Neuronal stem cell (in vitro differentiated cells): ENCODE data around the gene MAP3K20.

ENCODE experiments used
- DNase-seq: peaks from one replicate; pipeline ENCODE4 v3.0.0-alpha.2; 2013; ENCODE audit warnings: low spot score
- H2AFZ ChIP-seq: one replicate; pipeline ENCODE4 v1.6.1; 2013; ENCODE audit warnings: mild to moderate bottlenecking, low read length, inconsistent platforms
- H2AK5ac ChIP-seq: 2 replicates; pipeline ENCODE4 v1.6.1; 2013; ENCODE audit warnings: low read depth, mild to moderate bottlenecking, inconsistent platforms, low read length, moderate library complexity, mixed read lengths
- H2BK120ac ChIP-seq: 2 replicates; pipeline ENCODE4 v1.6.1; 2013; ENCODE audit warnings: low read depth, mild to moderate bottlenecking, inconsistent platforms, low read length, moderate library complexity, mixed read lengths
- H2BK12ac ChIP-seq: one replicate; pipeline ENCODE4 v1.6.1; 2013; ENCODE audit warnings: low read length, inconsistent platforms
- H2BK15ac ChIP-seq: 2 replicates; pipeline ENCODE4 v1.6.1; 2013; ENCODE audit warnings: mild to moderate bottlenecking, low read length, inconsistent platforms, mixed read lengths
- H2BK5ac ChIP-seq: one replicate; pipeline ENCODE4 v1.6.1; 2013; ENCODE audit warnings: inconsistent platforms, mild to moderate bottlenecking, low read length, moderate library complexity
- H3K14ac ChIP-seq: one replicate; pipeline ENCODE4 v1.6.1; 2013; ENCODE audit warnings: low read length, inconsistent platforms
- H3K18ac ChIP-seq: 2 replicates; pipeline ENCODE4 v1.6.1; 2013; ENCODE audit warnings: low read length, inconsistent platforms
- H3K23ac ChIP-seq: 2 replicates; pipeline ENCODE4 v1.6.1; 2013; ENCODE audit warnings: low read depth, mild to moderate bottlenecking, mixed read lengths, low read length, inconsistent platforms; ENCODE audit not compliant: poor library complexity
- H3K27ac ChIP-seq: replicated peaks from 3 replicates; pipeline ENCODE4 v1.5.1; 2013; ENCODE audit warnings: low read length, inconsistent platforms
- H3K27me3 ChIP-seq, 3 experiments: 2 replicates each; pipeline ENCODE4 v1.6.1; 2013; ENCODE audit warnings: low read length in 3 of 3, mild to moderate bottlenecking in 2 of 3, inconsistent platforms in 1 of 3, low read depth in 1 of 3, mixed read lengths in 1 of 3, moderate library complexity in 1 of 3; ENCODE audit not compliant: control insufficient read depth in 3 of 3, insufficient read depth in 3 of 3
- H3K36me3 ChIP-seq, 2 donors: replicated peaks in 1 of 2; 2 replicates each; pipeline ENCODE4 v1.6.1; 2013; ENCODE audit warnings: low read length in 2 of 2; ENCODE audit not compliant: control insufficient read depth in 2 of 2, insufficient read depth in 2 of 2
- H3K4ac ChIP-seq: 2 replicates; pipeline ENCODE4 v1.6.1; 2013; ENCODE audit warnings: inconsistent platforms, mild to moderate bottlenecking, low read length, moderate library complexity
- H3K4me1 ChIP-seq, 2 donors: 1 replicate in 1 of 2; 2 replicates in 1 of 2; pipeline ENCODE4 v1.6.1; 2013; ENCODE audit warnings: low read length in 2 of 2, low read depth in 1 of 2; ENCODE audit not compliant: control insufficient read depth in 2 of 2, insufficient read depth in 1 of 2
- H3K4me2 ChIP-seq: one replicate; pipeline ENCODE4 v1.6.1; 2013; ENCODE audit warnings: mild to moderate bottlenecking, low read length, inconsistent platforms; ENCODE audit not compliant: insufficient read depth, poor library complexity, severe bottlenecking
- H3K4me3 ChIP-seq, 2 donors: 2 replicates each; pipeline ENCODE4 v1.5.1; 2013; ENCODE audit warnings: low read length in 2 of 2, mild to moderate bottlenecking in 2 of 2, inconsistent platforms in 1 of 2, moderate library complexity in 1 of 2
- H3K79me1 ChIP-seq: one replicate; pipeline ENCODE4 v1.6.1; 2013; ENCODE audit warnings: low read depth, mild to moderate bottlenecking, inconsistent platforms, low read length, moderate library complexity
- H3K9ac ChIP-seq: one replicate; pipeline ENCODE4 v1.6.1; 2013; ENCODE audit warnings: mild to moderate bottlenecking, low read depth, low read length, inconsistent platforms; ENCODE audit not compliant: poor library complexity
- H3K9me3 ChIP-seq, 2 donors: replicated peaks in 1 of 2; 2 replicates each; pipeline versions ENCODE3 to v1.6.1; 2013; ENCODE audit warnings: low read length in 2 of 2, mild to moderate bottlenecking in 2 of 2, inconsistent platforms in 1 of 2, low read depth in 1 of 2, mixed read lengths in 1 of 2, moderate library complexity in 1 of 2; ENCODE audit not compliant: control insufficient read depth in 2 of 2, insufficient read depth in 1 of 2
- H4K8ac ChIP-seq: one replicate; pipeline ENCODE4 v1.6.1; 2013; ENCODE audit warnings: low read depth, mild to moderate bottlenecking, inconsistent platforms, low read length, moderate library complexity
- H4K91ac ChIP-seq: one replicate; pipeline ENCODE4 v1.6.1; 2013; ENCODE audit warnings: low read length, low read depth, mild to moderate bottlenecking, inconsistent platforms; ENCODE audit not compliant: poor library complexity
- WGBS, 2 donors: extraction: QIAGEN DNeasy Blood & Tissue Kit; methylation state at CpG; one replicate each; pipeline ENCODE4 v1.1.7; 2013; ENCODE audit warnings: missing lambda C conversion rate in 2 of 2, mixed read lengths in 1 of 2; ENCODE audit not compliant: insufficient read length in 2 of 2, insufficient replicate concordance in 1 of 2; ENCODE audit errors: extremely low coverage in 2 of 2; 5-methylcytosine and 5-hydroxymethylcytosine counted together

MAP3K20 gene

DNA sequence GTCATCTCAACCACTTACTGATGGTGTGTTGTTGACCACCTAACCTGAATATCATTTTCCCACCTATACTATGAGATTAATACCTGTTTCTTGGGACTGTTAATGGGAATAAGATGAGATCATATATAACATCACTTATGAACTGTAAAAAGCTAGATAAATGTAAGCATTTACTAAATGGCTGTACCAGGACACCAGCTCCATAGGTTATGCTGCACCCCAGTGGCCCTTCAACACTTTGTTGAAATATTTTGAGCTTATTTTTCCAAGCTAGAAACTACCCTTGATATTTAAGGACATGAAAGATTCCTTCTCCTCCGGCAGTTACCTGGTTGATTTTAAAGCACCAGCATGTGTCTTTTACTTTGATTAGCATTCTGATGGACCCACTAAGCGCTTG is 141.0 kb downstream of the MAP3K20 start:
- Histone ChIP-seq H4K91ac (no peak overlapping the region), H3K9ac (no peak overlapping the region), H3K4me3 (no peak overlapping the region), H2BK12ac (no peak overlapping the region), H3K14ac (no peak overlapping the region), H3K79me1 (no peaks in the 10 kb centered on the region), H3K4me1 (peaks cover 0 to 7% of the 10 kb centered on the region in 2 donors), H3K4ac (no peak overlapping the region), H2BK5ac (no peak overlapping the region), H3K36me3 (peaks cover 0 to 3% of the 10 kb centered on the region in 2 donors), H2BK120ac (no peak overlapping the region), H3K23ac (no peak overlapping the region), H2AK5ac (no peak overlapping the region), H3K18ac (no peak overlapping the region), H2BK15ac (no peak overlapping the region), H3K4me2 (no peak overlapping the region), H4K8ac (no peak overlapping the region), H3K27me3 (no peaks in the 10 kb centered on the region), H3K9me3 (peaks cover 0 to 4% of the 10 kb centered on the region in 2 donors), H3K27ac (no peak overlapping the region), H2AFZ (no peak overlapping the region)
- no CpG with 5 or more reads among the region's 2 CpGs for WGBS, 2 donors
- DNase-seq = no peak

DNA sequence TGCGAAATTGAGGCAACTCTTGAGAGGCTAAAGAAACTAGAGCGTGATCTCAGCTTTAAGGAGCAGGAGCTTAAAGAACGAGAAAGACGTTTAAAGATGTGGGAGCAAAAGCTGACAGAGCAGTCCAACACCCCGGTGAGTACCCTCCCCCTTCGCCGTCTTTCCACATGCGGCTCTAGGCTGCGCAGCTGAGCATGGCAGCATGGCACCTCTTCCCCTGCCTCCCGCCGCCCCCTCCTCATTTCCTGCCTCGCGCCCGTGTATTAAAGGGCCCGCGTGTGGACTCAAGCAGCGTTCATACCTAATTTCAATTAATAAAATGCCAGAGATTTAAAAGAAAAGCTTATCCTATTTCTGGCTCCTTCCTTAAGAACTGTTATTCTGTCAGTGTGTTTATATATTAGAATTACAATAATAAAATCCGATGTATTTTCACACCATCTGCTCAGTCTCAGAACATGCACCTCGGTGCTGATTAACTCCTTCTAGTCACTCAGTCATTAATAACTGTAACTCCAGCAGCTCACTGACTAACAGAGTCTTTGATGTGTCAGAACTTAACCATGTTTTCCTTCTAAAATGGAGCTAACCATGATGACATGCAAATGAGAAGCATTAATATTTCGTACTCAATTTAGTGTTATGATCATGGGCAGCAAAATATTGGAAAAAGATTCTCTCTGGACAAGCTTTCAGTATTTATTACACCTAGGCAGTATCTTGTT is 141.6 kb downstream of the MAP3K20 start:
- Histone ChIP-seq H2AFZ (no peak overlapping the region), H3K27ac (no peak overlapping the region), H3K4ac (no peak overlapping the region), H2BK120ac (no peak overlapping the region), H3K9ac (no peak overlapping the region), H3K4me2 (no peak overlapping the region), H3K4me3 (no peak overlapping the region), H2AK5ac (no peak overlapping the region), H4K91ac (no peak overlapping the region), H2BK5ac (no peak overlapping the region), H3K36me3 (peaks cover 0 to 3% of the 10 kb centered on the region in 2 donors), H3K23ac (no peak overlapping the region), H2BK12ac (no peak overlapping the region), H3K4me1 (peaks cover 0 to 7% of the 10 kb centered on the region in 2 donors), H3K14ac (no peak overlapping the region), H2BK15ac (no peak overlapping the region), H3K79me1 (no peaks in the 10 kb centered on the region), H4K8ac (no peak overlapping the region), H3K18ac (no peak overlapping the region), H3K9me3 (peaks cover 0 to 4% of the 10 kb centered on the region in 2 donors), H3K27me3 (no peaks in the 10 kb centered on the region)
- no peak for DNase-seq
- WGBS, 2 donors = no CpG with 5 or more reads among the region's 20 CpGs

DNA sequence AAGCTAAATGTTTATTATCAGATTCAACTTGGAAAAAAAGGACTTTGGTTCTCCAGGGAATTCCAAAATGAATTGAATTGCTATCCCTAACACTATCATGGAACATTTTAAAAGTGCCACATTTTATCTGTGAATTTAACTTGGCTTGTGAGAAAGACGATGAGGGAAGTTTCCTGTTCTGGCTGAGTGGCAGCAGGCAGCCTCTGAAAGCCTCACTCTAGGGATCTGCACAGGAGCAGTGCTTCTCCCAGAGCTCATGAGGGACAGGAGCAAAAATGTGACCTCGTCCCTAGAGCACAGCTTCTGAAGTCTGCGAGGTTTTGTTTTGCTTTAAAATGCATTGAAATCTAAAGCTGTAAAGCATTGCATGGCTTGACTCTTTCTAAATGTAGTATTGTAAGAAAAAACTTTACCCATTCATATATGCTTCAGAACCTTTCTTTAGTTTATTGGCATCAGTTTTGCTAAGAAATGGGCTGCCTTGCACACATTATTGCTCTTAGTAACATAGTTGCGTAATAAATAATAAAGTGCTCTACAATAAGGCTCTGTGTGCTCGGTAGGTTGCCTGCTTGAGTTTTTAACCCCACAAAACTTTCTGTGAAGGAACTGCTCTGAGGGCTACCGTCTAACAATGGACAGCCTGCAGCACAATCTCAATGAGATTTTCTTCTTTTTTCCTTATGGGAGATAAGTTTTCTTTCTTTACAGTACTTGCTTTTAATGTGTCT is 142.8 kb downstream of the MAP3K20 start:
- Histone ChIP-seq H3K4me3 (peak overlapping the region in 1 of 2 donors; percentile 1), H4K91ac (no peak overlapping the region), H3K27ac (peak overlapping the region; percentile 27), H3K18ac (no peak overlapping the region), H3K14ac (no peak overlapping the region), H4K8ac (no peak overlapping the region), H2AFZ (peak overlapping the region; percentile 27), H3K9me3 (peaks cover 0 to 4% of the 10 kb centered on the region in 2 donors), H3K4me2 (no peak overlapping the region), H3K23ac (no peak overlapping the region), H3K9ac (no peak overlapping the region), H2BK12ac (no peak overlapping the region), H2BK120ac (no peak overlapping the region), H3K4me1 (peaks cover 0 to 7% of the 10 kb centered on the region in 2 donors), H3K79me1 (no peaks in the 10 kb centered on the region), H3K36me3 (peaks cover 0 to 3% of the 10 kb centered on the region in 2 donors), H2AK5ac (no peak overlapping the region), H2BK15ac (no peak overlapping the region), H3K4ac (no peak overlapping the region), H2BK5ac (no peak overlapping the region), H3K27me3 (no peaks in the 10 kb centered on the region)
- WGBS, 2 donors = no CpG with 5 or more reads among the region's 6 CpGs
- no peak for DNase-seq

DNA sequence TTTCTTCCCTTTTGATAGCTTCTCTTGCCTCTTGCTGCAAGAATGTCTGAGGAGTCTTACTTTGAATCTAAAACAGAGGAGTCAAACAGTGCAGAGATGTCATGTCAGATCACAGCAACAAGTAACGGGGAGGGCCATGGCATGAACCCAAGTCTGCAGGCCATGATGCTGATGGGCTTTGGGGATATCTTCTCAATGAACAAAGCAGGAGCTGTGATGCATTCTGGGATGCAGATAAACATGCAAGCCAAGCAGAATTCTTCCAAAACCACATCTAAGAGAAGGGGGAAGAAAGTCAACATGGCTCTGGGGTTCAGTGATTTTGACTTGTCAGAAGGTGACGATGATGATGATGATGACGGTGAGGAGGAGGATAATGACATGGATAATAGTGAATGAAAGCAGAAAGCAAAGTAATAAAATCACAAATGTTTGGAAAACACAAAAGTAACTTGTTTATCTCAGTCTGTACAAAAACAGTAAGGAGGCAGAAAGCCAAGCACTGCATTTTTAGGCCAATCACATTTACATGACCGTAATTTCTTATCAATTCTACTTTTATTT is 145.6 kb downstream of the MAP3K20 start:
- Histone ChIP-seq H3K14ac (no peak overlapping the region), H3K79me1 (no peaks in the 10 kb centered on the region), H3K4ac (no peak overlapping the region), H4K91ac (no peak overlapping the region), H3K18ac (no peak overlapping the region), H3K4me2 (no peak overlapping the region), H3K23ac (no peak overlapping the region), H3K27ac (no peak overlapping the region), H2BK120ac (no peak overlapping the region), H4K8ac (no peak overlapping the region), H3K9me3 (peaks cover 0 to 4% of the 10 kb centered on the region in 2 donors), H2BK5ac (no peak overlapping the region), H3K36me3 (peaks cover 0 to 3% of the 10 kb centered on the region in 2 donors), H3K4me1 (peaks cover 0 to 7% of the 10 kb centered on the region in 2 donors), H3K27me3 (no peaks in the 10 kb centered on the region), H2BK15ac (no peak overlapping the region), H2BK12ac (no peak overlapping the region), H3K9ac (no peak overlapping the region), H2AFZ (no peak overlapping the region), H2AK5ac (no peak overlapping the region), H3K4me3 (no peak overlapping the region)
- WGBS, 2 donors = no CpG with 5 or more reads among the region's 4 CpGs
- DNase-seq = no peak
